Brain microvascular endothelial cell (primary cell): ENCODE results near the gene PLEK2.
A peak's percentile ranks its signal among the peaks of the same experiment; 100 is the strongest.

ENCODE experiments used
- DNase-seq: peaks from one replicate; pipeline ENCODE4 v3.0.0-alpha.2; 2020
- H3K27ac ChIP-seq: fragments of 250-450 bp; sonication (Bioruptor Pico); 2 replicates; pipeline ENCODE4 v1.5.1; 2020; ENCODE audit warnings: mild to moderate bottlenecking, moderate library complexity
- H3K27me3 ChIP-seq: fragments of 250-450 bp; sonication (Bioruptor Pico); replicated peaks from 2 replicates; pipeline ENCODE4 v1.5.1; 2020; ENCODE audit warnings: mild to moderate bottlenecking
- H3K36me3 ChIP-seq: fragments of 250-450 bp; sonication (Bioruptor Pico); replicated peaks from 2 replicates; pipeline ENCODE4 v1.5.1; 2020; ENCODE audit warnings: mild to moderate bottlenecking
- H3K4me3 ChIP-seq: 2 replicates; pipeline ENCODE4 v1.5.1; 2011; ENCODE audit warnings: low read depth, mild to moderate bottlenecking, control low read depth, low read length, moderate library complexity
- CTCF ChIP-seq: IDR thresholded peaks from 2 replicates; pipeline ENCODE4 v1.5.1; 2011; ENCODE audit warnings: low read depth, mild to moderate bottlenecking, moderate library complexity, low read length, control low read depth, inconsistent platforms; ENCODE audit errors: missing control alignments
- in situ Hi-C: cut with HindIII; loops from 2 replicates; pipeline ENCODE4 v1.10.0; 2017; ENCODE audit warnings: low sequenced_read_pairs, low pct_ligation_motif_present

PLEK2 gene

DNA sequence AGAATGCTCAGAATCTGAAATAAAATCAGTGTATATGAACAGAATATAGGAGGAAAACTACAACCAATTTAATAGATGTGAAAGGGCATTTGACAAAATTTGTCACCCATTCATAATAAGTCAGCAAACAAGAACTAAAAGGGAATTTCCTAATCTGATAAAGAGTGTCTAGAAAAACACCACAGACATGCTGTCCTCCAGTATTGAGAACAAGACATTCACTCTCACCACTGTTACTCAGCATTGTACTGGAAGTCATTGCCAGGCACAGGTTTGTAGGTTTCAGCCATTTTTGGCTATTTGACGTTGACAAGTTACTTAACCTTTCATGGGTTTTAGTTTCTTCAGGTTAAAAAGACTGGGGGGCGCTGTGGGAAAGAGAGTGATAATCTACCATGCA, 38.6 kb downstream of the PLEK2 start:
- H3K27me3 ChIP-seq: no peaks in the 10 kb centered on the region
- no peak for TF ChIP-seq CTCF
- H3K36me3 ChIP-seq: peaks cover 50% of the 10 kb centered on the region
- H3K27ac ChIP-seq: peak overlapping the region; percentile 55
- in situ Hi-C loops: no loop called here
- no peak overlapping the region for H3K4me3 ChIP-seq
- no peak for DNase-seq

GRCh38 chr14:67372833-67373232, 39.1 kb downstream of the PLEK2 start:
- in situ Hi-C loops: no loop called here
- no peak for TF ChIP-seq CTCF
- no peak for DNase-seq
- H3K36me3 ChIP-seq: peaks cover 49% of the 10 kb centered on the region
- H3K27me3 ChIP-seq: no peaks in the 10 kb centered on the region
- peak overlapping the region; percentile 55 for H3K27ac ChIP-seq
- H3K4me3 ChIP-seq: no peak overlapping the region

GRCh38 chr14:67371247-67372148, 40.5 kb downstream of the PLEK2 start:
- Histone ChIP-seq H3K27ac (peak overlapping the region; percentile 73), H3K4me3 (no peak overlapping the region), H3K36me3 (peaks cover 46% of the 10 kb centered on the region), H3K27me3 (no peaks in the 10 kb centered on the region)
- in situ Hi-C loops: no loop called here
- no peak for TF ChIP-seq CTCF
- DNase-seq: no peak

DNA sequence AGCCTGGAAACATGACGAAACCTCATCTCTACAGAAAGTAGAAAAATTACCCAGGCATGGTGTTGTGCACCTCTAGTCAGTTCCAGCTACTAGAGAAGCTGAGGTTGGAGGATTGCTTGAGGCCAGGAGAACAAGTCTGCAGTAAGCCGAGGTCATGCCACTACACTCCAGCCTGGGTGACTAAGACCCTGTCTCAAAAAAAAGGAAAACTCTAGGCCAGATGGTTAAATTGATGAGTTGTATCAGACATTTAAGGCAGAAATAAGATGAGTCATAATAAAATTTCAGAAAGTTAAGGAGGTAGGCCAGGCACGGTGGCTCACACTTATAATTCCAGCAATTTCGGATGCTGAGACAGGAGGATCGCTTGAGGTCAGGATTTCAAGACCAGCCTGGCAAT, 41.1 kb downstream of the PLEK2 start:
- H3K27me3 ChIP-seq: no peaks in the 10 kb centered on the region
- H3K36me3 ChIP-seq: peaks cover 46% of the 10 kb centered on the region
- in situ Hi-C loops: no loop called here
- no peak for TF ChIP-seq CTCF
- DNase-seq: peak; percentile 52
- H3K27ac ChIP-seq: peak overlapping the region; percentile 73
- H3K4me3 ChIP-seq: no peak overlapping the region

GRCh38 chr14:67365476-67365875, 46.5 kb downstream of the PLEK2 start:
- DNase-seq: no peak
- TF ChIP-seq CTCF: no peak
- no peak overlapping the region for H3K4me3 ChIP-seq
- H3K27ac ChIP-seq: no peak overlapping the region
- no peaks in the 10 kb centered on the region for H3K27me3 ChIP-seq
- peaks cover 26% of the 10 kb centered on the region for H3K36me3 ChIP-seq
- in situ Hi-C loops: no loop called here
